Loucy (cell line): ENCODE data around the gene IGFBP5.

Experiments used
- H2AFZ ChIP-seq: fragments of 200-600 bp; sonication (generic); 2 replicates; pipeline ENCODE4 v1.6.0; 2016; ENCODE audit warnings: antibody characterized with exemption, mild to moderate bottlenecking, low read length, moderate library complexity
- H3F3A ChIP-seq: fragments of 200-600 bp; 2 replicates; pipeline ENCODE4 v1.6.0; 2016; ENCODE audit warnings: antibody characterized with exemption, low read depth, mild to moderate bottlenecking
- H3K27me3 ChIP-seq: fragments of 200-600 bp; sonication (generic); 2 replicates; pipeline ENCODE4 v1.6.1; 2014; ENCODE audit warnings: low read length, mild to moderate bottlenecking; ENCODE audit not compliant: insufficient read depth, poor library complexity, severe bottlenecking
- H3K36me3 ChIP-seq: fragments of 200-600 bp; sonication (generic); 2 replicates; pipeline ENCODE4 v1.6.1; 2016; ENCODE audit warnings: low read length; ENCODE audit not compliant: insufficient read depth
- H3K4me1 ChIP-seq: fragments of 200-600 bp; sonication (generic); 2 replicates; pipeline ENCODE4 v1.5.1; 2014; ENCODE audit warnings: low read length, mild to moderate bottlenecking; ENCODE audit not compliant: insufficient read depth, poor library complexity, severe bottlenecking
- H3K4me2 ChIP-seq: fragments of 200-600 bp; sonication (generic); 2 replicates; pipeline ENCODE4 v1.6.0; 2014; ENCODE audit warnings: antibody characterized with exemption, low read length, low read depth, mild to moderate bottlenecking; ENCODE audit not compliant: poor library complexity, severe bottlenecking
- H3K4me3 ChIP-seq: fragments of 200-600 bp; sonication (generic); 2 replicates; pipeline ENCODE4 v1.5.1; 2014; ENCODE audit warnings: low read length, mild to moderate bottlenecking, mixed read lengths; ENCODE audit not compliant: poor library complexity, severe bottlenecking
- H3K79me2 ChIP-seq: fragments of 200-600 bp; sonication (generic); 2 replicates; pipeline ENCODE4 v1.6.1; 2014; ENCODE audit warnings: low read length; ENCODE audit not compliant: insufficient read depth
- H3K9ac ChIP-seq: fragments of 200-600 bp; sonication (generic); 2 replicates; pipeline ENCODE4 v1.6.0; 2014; ENCODE audit warnings: mild to moderate bottlenecking, low read depth, low read length, moderate library complexity; ENCODE audit not compliant: poor library complexity, severe bottlenecking
- H3K9me2 ChIP-seq: fragments of 200-600 bp; sonication (generic); replicated peaks from 2 replicates; pipeline ENCODE4 v1.6.1; 2016; ENCODE audit warnings: low read depth, low read length, mixed read lengths
- H3K9me3 ChIP-seq: fragments of 200-600 bp; sonication (generic); 2 replicates; pipeline ENCODE4 v1.6.1; 2014; ENCODE audit warnings: mild to moderate bottlenecking, antibody characterized with exemption, low read length, low read depth; ENCODE audit not compliant: insufficient read depth
- H4K20me1 ChIP-seq: fragments of 200-600 bp; sonication (generic); 2 replicates; pipeline ENCODE4 v1.6.0; 2014; ENCODE audit warnings: antibody characterized with exemption, low read length, mild to moderate bottlenecking; ENCODE audit not compliant: insufficient read depth, poor library complexity, severe bottlenecking
- EZH2phosphoT487 ChIP-seq: fragments of 200-600 bp; IDR thresholded peaks from 2 replicates; pipeline ENCODE4 v1.6.1; 2018; ENCODE audit warnings: antibody characterized with exemption, mild to moderate bottlenecking, moderate library complexity, borderline replicate concordance
- TF ChIP-seq, protein P1 (sequence below): fragments of 200-600 bp; sonication (generic); conservative IDR thresholded peaks from 2 replicates; pipeline ENCODE4 v1.5.1; 2014; ENCODE audit warnings: mild to moderate bottlenecking, antibody characterized with exemption, low read length

Gene IGFBP5

DNA sequence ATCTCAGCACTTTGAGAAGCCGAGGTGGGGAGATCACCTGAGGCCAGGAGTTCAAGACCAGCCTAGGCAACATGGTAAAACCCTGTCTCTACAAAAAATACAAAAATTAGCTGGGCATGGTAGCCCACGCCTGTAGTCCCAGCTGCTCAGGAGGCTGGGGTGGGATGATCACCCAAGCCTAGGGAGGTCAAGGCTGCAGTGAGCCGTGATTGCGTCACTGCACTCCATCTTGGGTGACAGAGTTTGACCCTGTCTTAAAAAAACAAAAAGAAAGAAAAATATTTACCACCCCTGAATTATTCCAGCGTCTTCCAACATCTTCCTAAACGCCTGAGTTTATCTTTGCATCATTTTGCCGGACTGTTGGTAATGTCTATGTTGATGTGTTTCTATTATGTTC lies 6.2 kb upstream of the IGFBP5 start:
- no peaks in the 10 kb centered on the region for H3K4me1 ChIP-seq
- no peaks in the 10 kb centered on the region for H3K9me3 ChIP-seq
- no peak overlapping the region for H2AFZ ChIP-seq
- H3K4me2 ChIP-seq, result no peak overlapping the region
- no peaks in the 10 kb centered on the region for H3K27me3 ChIP-seq
- H3K36me3 ChIP-seq, result no peaks in the 10 kb centered on the region
- H3K9ac ChIP-seq, result no peak overlapping the region
- no peaks in the 10 kb centered on the region for H3K79me2 ChIP-seq
- H3F3A ChIP-seq, result no peaks in the 10 kb centered on the region
- H4K20me1 ChIP-seq, result no peaks in the 10 kb centered on the region
- H3K4me3 ChIP-seq, result no peak overlapping the region
- no peaks in the 10 kb centered on the region for H3K9me2 ChIP-seq
- TF ChIP-seq, protein P1, sequence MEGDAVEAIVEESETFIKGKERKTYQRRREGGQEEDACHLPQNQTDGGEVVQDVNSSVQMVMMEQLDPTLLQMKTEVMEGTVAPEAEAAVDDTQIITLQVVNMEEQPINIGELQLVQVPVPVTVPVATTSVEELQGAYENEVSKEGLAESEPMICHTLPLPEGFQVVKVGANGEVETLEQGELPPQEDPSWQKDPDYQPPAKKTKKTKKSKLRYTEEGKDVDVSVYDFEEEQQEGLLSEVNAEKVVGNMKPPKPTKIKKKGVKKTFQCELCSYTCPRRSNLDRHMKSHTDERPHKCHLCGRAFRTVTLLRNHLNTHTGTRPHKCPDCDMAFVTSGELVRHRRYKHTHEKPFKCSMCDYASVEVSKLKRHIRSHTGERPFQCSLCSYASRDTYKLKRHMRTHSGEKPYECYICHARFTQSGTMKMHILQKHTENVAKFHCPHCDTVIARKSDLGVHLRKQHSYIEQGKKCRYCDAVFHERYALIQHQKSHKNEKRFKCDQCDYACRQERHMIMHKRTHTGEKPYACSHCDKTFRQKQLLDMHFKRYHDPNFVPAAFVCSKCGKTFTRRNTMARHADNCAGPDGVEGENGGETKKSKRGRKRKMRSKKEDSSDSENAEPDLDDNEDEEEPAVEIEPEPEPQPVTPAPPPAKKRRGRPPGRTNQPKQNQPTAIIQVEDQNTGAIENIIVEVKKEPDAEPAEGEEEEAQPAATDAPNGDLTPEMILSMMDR, result no peak
- TF ChIP-seq EZH2phosphoT487, result no peak

DNA sequence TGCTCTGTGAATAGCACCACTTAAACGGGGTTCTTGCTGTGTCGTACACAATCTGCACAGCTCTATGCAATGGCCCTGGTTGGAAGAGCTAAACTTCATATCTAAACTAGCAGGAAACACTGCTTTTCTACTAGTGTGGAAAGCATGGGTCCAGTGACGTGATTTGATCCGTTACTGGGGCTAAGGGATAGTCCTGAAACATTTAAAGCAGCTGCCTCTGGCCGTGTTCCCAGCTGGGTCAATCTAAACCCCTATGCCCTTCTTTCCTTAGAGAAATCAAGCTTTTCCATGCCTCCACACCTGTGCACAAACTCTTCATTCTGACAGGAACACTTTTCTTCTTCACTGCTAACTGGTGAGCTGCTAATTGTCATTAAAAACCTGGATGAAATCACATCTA lies 5.4 kb upstream of the IGFBP5 start:
- Histone ChIP-seq H2AFZ (no peak overlapping the region), H3K27me3 (no peaks in the 10 kb centered on the region), H3K4me2 (no peak overlapping the region), H3K4me3 (no peak overlapping the region), H3F3A (peaks cover 3% of the 10 kb centered on the region; the same call in 1 of the 2 replicates), H3K36me3 (no peaks in the 10 kb centered on the region), H3K9me2 (no peaks in the 10 kb centered on the region), H3K9me3 (no peaks in the 10 kb centered on the region), H3K79me2 (no peaks in the 10 kb centered on the region), H3K4me1 (no peaks in the 10 kb centered on the region), H4K20me1 (no peaks in the 10 kb centered on the region), H3K9ac (no peak overlapping the region)
- TF ChIP-seq, protein P1, result no peak
- TF ChIP-seq EZH2phosphoT487, result no peak

DNA sequence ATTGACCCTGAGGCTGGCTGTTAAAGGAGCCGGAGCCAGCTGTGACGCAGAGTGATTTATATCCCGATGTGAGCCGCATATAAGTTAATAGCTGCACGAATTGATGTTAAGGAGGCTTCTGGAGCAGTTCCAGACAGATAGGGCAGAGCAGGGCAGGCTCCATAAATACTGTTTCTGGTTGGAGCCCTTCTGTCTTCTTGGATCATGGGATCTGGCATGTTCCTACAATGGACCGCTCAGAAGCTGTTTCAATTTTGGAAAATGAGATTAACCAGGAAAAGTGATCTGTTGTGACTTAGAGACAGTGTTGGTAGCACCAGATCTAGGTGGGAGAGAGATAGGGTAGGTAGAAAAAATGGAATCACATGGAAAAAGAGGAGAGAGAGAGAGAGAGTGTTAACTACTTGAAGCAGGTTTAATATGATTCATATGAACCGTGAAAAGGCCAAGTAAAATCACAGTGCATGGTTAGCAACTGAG lies 4.8 kb upstream of the IGFBP5 start:
- H3F3A ChIP-seq, result peaks cover 3% of the 10 kb centered on the region; the same call in 1 of the 2 replicates
- no peaks in the 10 kb centered on the region for H4K20me1 ChIP-seq
- no peaks in the 10 kb centered on the region for H3K9me3 ChIP-seq
- peaks cover 6% of the 10 kb centered on the region for H3K4me1 ChIP-seq
- H3K9me2 ChIP-seq, result no peaks in the 10 kb centered on the region
- no peak overlapping the region for H3K4me3 ChIP-seq
- H2AFZ ChIP-seq, result no peak overlapping the region
- H3K9ac ChIP-seq, result no peak overlapping the region
- H3K79me2 ChIP-seq, result no peaks in the 10 kb centered on the region
- TF ChIP-seq, protein P1, result no peak
- TF ChIP-seq EZH2phosphoT487, result no peak
- no peaks in the 10 kb centered on the region for H3K27me3 ChIP-seq
- no peak overlapping the region for H3K4me2 ChIP-seq
- no peaks in the 10 kb centered on the region for H3K36me3 ChIP-seq
